HG02852 (cell line): ENCODE measurements around the gene RBMS1.
"Not testable (repeated sequence)": the region's sequence is repeated elsewhere in the genome, so short reads cannot be mapped to it uniquely, and the experiment has no call there.

Experiments
- ATAC-seq: cut with Tn5 transposase; IDR thresholded peaks from one replicate; pipeline ENCODE4 v1.9.1; 2021; ENCODE audit warnings: mild to moderate bottlenecking, moderate library complexity; ENCODE audit not compliant: unreplicated experiment

The RBMS1 gene

DNA sequence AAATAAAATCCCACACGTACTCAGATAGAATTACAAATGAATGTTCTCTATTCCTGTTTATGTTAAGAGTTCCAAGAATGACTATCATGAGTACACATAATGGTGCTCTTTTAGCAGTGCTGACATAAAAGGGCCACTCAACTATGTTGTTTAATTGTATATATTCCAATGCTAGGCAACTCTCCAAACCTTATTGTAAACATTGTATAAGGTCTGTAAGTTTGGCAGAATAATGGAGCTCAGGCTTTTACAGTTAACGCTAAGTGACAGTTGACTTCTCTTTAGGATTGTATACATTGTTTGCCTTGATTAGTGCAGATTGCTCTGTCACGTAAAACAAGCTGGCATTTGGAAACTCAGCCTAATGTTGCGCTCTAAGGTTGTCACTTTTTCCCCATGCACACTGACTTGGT is 20.8 kb downstream of the RBMS1 start:
- no peak for ATAC-seq

- ATAC-seq, result no peak
Measured at GRCh38 chr2:160471950-160472349, 21.7 kb downstream of the RBMS1 start.

DNA sequence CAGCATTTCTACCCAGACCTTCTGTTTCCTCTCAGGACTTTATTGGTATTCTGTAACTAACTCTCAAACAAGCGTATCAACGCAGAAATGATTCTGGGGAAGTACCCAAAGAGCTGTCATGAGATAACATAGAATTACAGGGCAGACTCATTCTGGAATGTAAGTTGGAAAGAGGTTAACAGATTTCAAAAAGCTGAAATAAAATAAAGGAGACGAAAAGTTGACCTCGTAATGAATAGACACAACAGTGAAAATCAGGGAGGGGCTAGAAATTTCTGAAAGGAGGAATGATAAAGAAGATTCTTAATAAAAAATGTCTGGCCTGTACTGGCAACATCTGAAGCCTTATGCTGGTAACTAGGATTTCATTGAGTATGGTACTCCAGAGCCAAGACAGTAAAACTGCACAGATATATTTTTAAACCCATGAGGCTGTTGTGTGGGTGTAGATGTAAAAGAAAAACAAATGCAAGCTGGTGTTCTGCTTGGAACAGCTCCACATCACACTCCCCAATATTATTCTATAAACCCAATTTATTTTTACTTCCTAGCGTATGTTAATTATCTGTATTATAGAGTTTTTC is 23.9 kb downstream of the RBMS1 start:
- ATAC-seq, result no peak

GRCh38 chr2:160469164-160469563 is 24.4 kb downstream of the RBMS1 start:
- no peak for ATAC-seq

GRCh38 chr2:160467086-160467485 is 26.5 kb downstream of the RBMS1 start:
- no peak for ATAC-seq

- no peak for ATAC-seq
Measured at GRCh38 chr2:160465406-160465805, 28.2 kb downstream of the RBMS1 start.

- ATAC-seq, result no peak
Measured at GRCh38 chr2:160465002-160465401, 28.6 kb downstream of the RBMS1 start.

GRCh38 chr2:160464017-160464416 is 29.6 kb downstream of the RBMS1 start:
- no peak for ATAC-seq

GRCh38 chr2:160463245-160463644 is 30.4 kb downstream of the RBMS1 start:
- no peak for ATAC-seq

GRCh38 chr2:160460333-160460731 is 33.3 kb downstream of the RBMS1 start:
- ATAC-seq, result no peak

GRCh38 chr2:160459538-160460332 is 33.9 kb downstream of the RBMS1 start:
- no peak for ATAC-seq

DNA sequence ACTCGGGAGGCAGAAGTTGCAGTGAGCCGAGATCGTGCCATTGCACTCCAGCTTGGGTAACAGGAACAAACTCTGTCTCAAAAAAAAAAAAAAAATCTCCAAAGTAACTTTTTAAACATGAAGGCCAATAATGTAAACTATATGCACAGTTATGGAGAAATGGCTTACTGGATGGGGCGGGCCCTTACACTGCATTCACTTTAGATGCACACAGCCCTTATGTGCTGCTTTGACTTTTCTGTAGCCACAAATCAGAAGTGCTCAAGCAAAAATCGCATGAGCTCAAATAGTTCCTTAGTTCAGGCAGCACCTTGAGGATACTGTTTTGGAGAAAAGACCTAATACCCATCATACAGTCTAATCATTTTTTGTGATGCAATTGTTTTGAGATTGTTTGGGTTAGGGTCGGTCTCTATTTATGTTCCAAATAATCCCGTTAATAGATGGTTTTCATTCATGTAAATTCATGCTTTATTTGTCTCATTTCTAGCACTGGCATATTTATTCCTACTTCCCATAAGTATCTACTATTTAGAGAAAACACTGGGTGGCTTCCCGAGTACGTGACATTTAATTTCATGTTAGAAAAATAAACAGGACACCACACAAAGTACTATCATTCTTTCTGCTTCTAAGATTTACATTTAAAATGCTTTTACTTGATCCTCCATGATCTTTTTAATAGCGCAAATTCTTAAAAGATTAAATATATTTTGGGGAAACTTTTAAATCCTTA is 34.7 kb downstream of the RBMS1 start:
- ATAC-seq, result no peak

- ATAC-seq, result no peak
Measured at GRCh38 chr2:160457588-160457987, 36.0 kb downstream of the RBMS1 start.

DNA sequence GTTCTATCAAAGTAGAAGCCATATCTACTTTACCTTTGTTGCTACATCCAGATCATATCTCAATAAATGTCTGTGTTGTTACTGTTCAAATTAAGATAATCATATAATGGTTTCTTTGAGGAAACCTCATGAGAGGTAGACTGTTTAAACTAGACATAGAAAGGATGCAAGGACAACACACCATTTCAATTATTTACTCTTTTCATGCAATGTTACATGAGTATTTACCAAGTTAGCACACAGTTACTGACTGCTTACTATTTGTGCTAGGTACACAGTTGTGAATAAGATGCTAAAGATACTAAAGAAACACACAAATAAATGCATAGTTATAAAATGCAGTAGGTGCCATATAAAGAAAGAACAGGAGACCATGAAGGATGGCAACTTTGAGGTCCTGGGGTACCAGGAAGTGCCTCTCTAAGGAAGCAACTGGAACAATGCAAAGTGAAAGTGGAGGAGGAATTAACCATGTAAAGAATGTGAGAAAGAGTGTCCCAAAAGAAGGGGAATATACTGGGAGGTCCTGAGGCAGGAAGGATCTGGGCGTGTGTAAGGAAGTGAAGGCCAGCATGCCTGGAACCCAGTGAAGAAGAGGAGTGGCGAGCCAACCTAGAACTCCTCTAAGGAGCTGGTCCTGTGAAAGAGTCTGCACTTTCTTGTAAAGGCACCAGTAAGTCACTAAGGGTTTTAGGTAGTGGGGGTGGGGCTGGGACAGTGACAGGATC is 39.4 kb downstream of the RBMS1 start:
- ATAC-seq, result no peak

GRCh38 chr2:160453111-160453820 is 40.3 kb downstream of the RBMS1 start:
- no peak for ATAC-seq

- no peak for ATAC-seq
Measured at GRCh38 chr2:160450486-160450885, 43.1 kb downstream of the RBMS1 start.

DNA sequence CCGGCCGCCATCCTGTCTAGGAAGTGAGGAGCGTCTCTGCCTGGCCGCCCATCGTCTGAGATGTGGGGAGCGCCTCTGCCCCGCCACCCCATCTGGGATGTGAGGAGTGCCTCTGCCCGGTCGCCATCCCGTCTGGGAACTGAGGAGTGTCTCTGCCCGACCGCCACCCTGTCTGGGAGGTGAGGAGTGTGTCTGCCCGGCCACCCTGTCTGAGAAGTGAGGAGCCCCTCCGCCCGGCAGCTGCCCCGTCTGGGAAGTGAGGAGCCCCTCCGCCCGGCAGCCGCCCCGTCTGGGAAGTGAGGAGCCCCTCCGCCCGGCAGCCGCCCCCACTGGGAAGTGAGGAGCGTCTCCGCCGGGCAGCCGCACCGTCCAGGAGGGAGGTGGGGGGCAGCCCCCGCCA is 44.8 kb downstream of the RBMS1 start:
- not testable (repeated sequence) for ATAC-seq

GRCh38 chr2:160445673-160446072 is 47.9 kb downstream of the RBMS1 start:
- ATAC-seq, result no peak

GRCh38 chr2:160442603-160443002 is 51.0 kb downstream of the RBMS1 start:
- ATAC-seq, result no peak

DNA sequence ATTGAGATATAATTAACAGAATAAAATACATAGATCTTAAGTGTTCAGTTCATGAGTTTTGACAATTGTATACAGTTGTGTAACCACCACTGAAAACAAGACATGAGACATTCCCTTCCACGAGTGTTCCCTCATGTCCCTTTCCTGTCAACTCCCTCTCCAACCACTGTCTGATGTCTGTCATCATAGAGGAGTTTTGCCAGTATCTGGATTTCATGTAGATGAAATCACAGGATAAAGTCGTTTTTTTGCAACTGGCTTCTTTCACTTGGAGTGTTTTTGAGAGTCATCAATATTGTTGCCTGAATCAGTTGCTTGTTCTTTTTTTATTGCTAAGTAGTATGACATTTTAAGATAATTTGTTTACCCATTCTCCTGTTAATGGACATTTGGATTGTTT is 52.7 kb downstream of the RBMS1 start:
- no peak for ATAC-seq

DNA sequence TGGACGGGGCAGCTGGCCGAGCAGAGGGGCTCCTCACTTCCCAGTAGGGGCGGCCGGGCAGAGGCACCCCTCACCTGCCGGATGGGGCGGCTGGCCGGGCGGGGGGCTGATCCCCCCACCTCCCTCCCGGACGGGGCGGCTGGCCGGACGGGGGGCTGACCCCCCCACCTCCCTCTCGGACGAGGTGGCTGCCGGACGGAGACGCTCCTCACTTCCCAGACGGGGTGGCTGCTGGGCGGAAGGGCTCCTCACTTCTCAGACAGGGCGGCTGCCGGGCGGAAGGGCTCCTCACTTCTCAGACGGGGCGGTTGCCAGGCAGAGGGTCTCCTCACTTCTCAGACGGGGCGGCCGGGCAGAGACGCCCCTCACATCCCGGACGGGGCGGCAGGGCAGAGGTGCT is 54.6 kb downstream of the RBMS1 start:
- ATAC-seq, result not testable (repeated sequence)
